SW480 (cell line): Measurements from ENCODE around the gene EPB41L2.
"Not testable (repeated sequence)": the region's sequence is repeated elsewhere in the genome, so short reads cannot be mapped to it uniquely, and the experiment has no call there.

Source experiments
- DNase-seq: peaks from one replicate; pipeline ENCODE4 v3.0.0-alpha.2; 2016; ENCODE audit warnings: low spot score

The EPB41L2 gene

GRCh38 chr6:131036143-131036542, 26.9 kb downstream of the EPB41L2 start:
- DNase-seq, result no peak

GRCh38 chr6:131035582-131035981, 27.5 kb downstream of the EPB41L2 start:
- no peak for DNase-seq

- no peak for DNase-seq
These were observed 29.4 kb downstream of the EPB41L2 start for GRCh38 chr6:131033631-131034030.

GRCh38 chr6:131029626-131030297, 33.3 kb downstream of the EPB41L2 start:
- no peak for DNase-seq

GRCh38 chr6:131027326-131027725, 35.7 kb downstream of the EPB41L2 start:
- DNase-seq, result no peak

GRCh38 chr6:131026243-131026642, 36.8 kb downstream of the EPB41L2 start:
- DNase-seq, result no peak

- no peak for DNase-seq
These were observed 38.5 kb downstream of the EPB41L2 start for GRCh38 chr6:131024565-131024964.

- DNase-seq, result peak; percentile 11
These were observed 39.1 kb downstream of the EPB41L2 start for GRCh38 chr6:131023834-131024504.

- DNase-seq, result no peak
These were observed 40.4 kb downstream of the EPB41L2 start for GRCh38 chr6:131022691-131023090.

- no peak for DNase-seq
These were observed 45.1 kb downstream of the EPB41L2 start for GRCh38 chr6:131017962-131018361.

- DNase-seq, result no peak
These were observed 47.3 kb downstream of the EPB41L2 start for GRCh38 chr6:131015630-131016263.

GRCh38 chr6:131015025-131015591, 47.9 kb downstream of the EPB41L2 start:
- DNase-seq, result no peak

- no peak for DNase-seq
These were observed 48.8 kb downstream of the EPB41L2 start for GRCh38 chr6:131014080-131014776.

GRCh38 chr6:131013495-131013894, 49.5 kb downstream of the EPB41L2 start:
- no peak for DNase-seq

GRCh38 chr6:131009790-131010189, 53.3 kb downstream of the EPB41L2 start:
- no peak for DNase-seq

GRCh38 chr6:131008965-131009364, 54.1 kb downstream of the EPB41L2 start:
- not testable (repeated sequence) for DNase-seq

GRCh38 chr6:131007964-131008363, 55.1 kb downstream of the EPB41L2 start:
- DNase-seq, result not testable (repeated sequence)

- no peak for DNase-seq
These were observed 55.8 kb downstream of the EPB41L2 start for GRCh38 chr6:131007286-131007685.

GRCh38 chr6:131005439-131006016, 57.5 kb downstream of the EPB41L2 start:
- DNase-seq, result no peak

GRCh38 chr6:131004936-131005335, 58.1 kb downstream of the EPB41L2 start:
- no peak for DNase-seq

GRCh38 chr6:131004387-131004755, 58.7 kb downstream of the EPB41L2 start:
- DNase-seq, result no peak
